Measurements from ENCODE around the gene PIK3R5. TPM values are rescaled to one million over a fixed set of nuclear protein-coding genes. Genes with fewer than 3 reads are reported as not detected.
"Not testable (repeated sequence)": the region's sequence is repeated elsewhere in the genome, so short reads cannot be mapped to it uniquely, and the experiment has no call there.

Gene PIK3R5
- total RNA-seq, 1 donor from 2014 or later: 2.1 TPM

- Histone ChIP-seq H3K27ac (ENCODE audit: low read depth, low read length) (no peak overlapping the region), H3K4me3 (ENCODE audit: low read length in 3 of 3) (no peak overlapping the region), H3K27me3 (ENCODE audit: control insufficient read depth in 3 of 3, insufficient read depth in 3 of 3, low read length in 3 of 3) (no peaks in the 10 kb centered on the region), H3K9ac (ENCODE audit: low read depth in 1 of 3, low read length in 3 of 3) (no peak overlapping the region), H3K36me3 (ENCODE audit: control insufficient read depth in 3 of 3, insufficient read depth in 3 of 3, low read length in 3 of 3) (no peaks in the 10 kb centered on the region), H3K9me3 (ENCODE audit: control insufficient read depth in 3 of 3, low read length in 3 of 3) (no peaks in the 10 kb centered on the region), H3K4me1 (ENCODE audit: control insufficient read depth in 3 of 3, insufficient read depth in 3 of 3, low read length in 3 of 3) (no peaks in the 10 kb centered on the region)
Observed at GRCh38 chr17:8985054-8985701, 19.7 kb upstream of the PIK3R5 start.

- H3K9ac ChIP-seq (ENCODE audit: low read depth in 1 of 3, low read length in 3 of 3); H3K27ac ChIP-seq (ENCODE audit: low read depth, low read length); H3K4me3 ChIP-seq (ENCODE audit: low read length in 3 of 3); H3K4me1 ChIP-seq (ENCODE audit: control insufficient read depth in 3 of 3, insufficient read depth in 3 of 3, low read length in 3 of 3); H3K27me3 ChIP-seq (ENCODE audit: control insufficient read depth in 3 of 3, insufficient read depth in 3 of 3, low read length in 3 of 3); H3K9me3 ChIP-seq (ENCODE audit: control insufficient read depth in 3 of 3, low read length in 3 of 3); H3K36me3 ChIP-seq (ENCODE audit: control insufficient read depth in 3 of 3, insufficient read depth in 3 of 3, low read length in 3 of 3): not testable (repeated sequence)
Observed at GRCh38 chr17:8984225-8984624, 18.7 kb upstream of the PIK3R5 start.

GRCh38 chr17:8981443-8981842 is 15.9 kb upstream of the PIK3R5 start:
- Histone ChIP-seq H3K4me1 (ENCODE audit: control insufficient read depth in 3 of 3, insufficient read depth in 3 of 3, low read length in 3 of 3) (no peaks in the 10 kb centered on the region), H3K27me3 (ENCODE audit: control insufficient read depth in 3 of 3, insufficient read depth in 3 of 3, low read length in 3 of 3) (no peaks in the 10 kb centered on the region), H3K36me3 (ENCODE audit: control insufficient read depth in 3 of 3, insufficient read depth in 3 of 3, low read length in 3 of 3) (no peaks in the 10 kb centered on the region), H3K9me3 (ENCODE audit: control insufficient read depth in 3 of 3, low read length in 3 of 3) (no peaks in the 10 kb centered on the region), H3K9ac (ENCODE audit: low read depth in 1 of 3, low read length in 3 of 3) (no peak overlapping the region), H3K27ac (ENCODE audit: low read depth, low read length) (no peak overlapping the region), H3K4me3 (ENCODE audit: low read length in 3 of 3) (no peak overlapping the region)

GRCh38 chr17:8979715-8980114 is 14.2 kb upstream of the PIK3R5 start:
- H3K9me3 ChIP-seq (ENCODE audit: control insufficient read depth in 3 of 3, low read length in 3 of 3): no peaks in the 10 kb centered on the region
- H3K36me3 ChIP-seq (ENCODE audit: control insufficient read depth in 3 of 3, insufficient read depth in 3 of 3, low read length in 3 of 3): no peaks in the 10 kb centered on the region
- H3K4me1 ChIP-seq (ENCODE audit: control insufficient read depth in 3 of 3, insufficient read depth in 3 of 3, low read length in 3 of 3): no peaks in the 10 kb centered on the region
- H3K27ac ChIP-seq (ENCODE audit: low read depth, low read length): no peak overlapping the region
- H3K9ac ChIP-seq (ENCODE audit: low read depth in 1 of 3, low read length in 3 of 3): no peak overlapping the region
- no peaks in the 10 kb centered on the region for H3K27me3 ChIP-seq (ENCODE audit: control insufficient read depth in 3 of 3, insufficient read depth in 3 of 3, low read length in 3 of 3)
- H3K4me3 ChIP-seq (ENCODE audit: low read length in 3 of 3): no peak overlapping the region

- no peaks in the 10 kb centered on the region for H3K36me3 ChIP-seq (ENCODE audit: control insufficient read depth in 3 of 3, insufficient read depth in 3 of 3, low read length in 3 of 3)
- H3K9ac ChIP-seq (ENCODE audit: low read depth in 1 of 3, low read length in 3 of 3): no peak overlapping the region
- H3K4me1 ChIP-seq (ENCODE audit: control insufficient read depth in 3 of 3, insufficient read depth in 3 of 3, low read length in 3 of 3): no peaks in the 10 kb centered on the region
- H3K4me3 ChIP-seq (ENCODE audit: low read length in 3 of 3): no peak overlapping the region
- no peak overlapping the region for H3K27ac ChIP-seq (ENCODE audit: low read depth, low read length)
- no peaks in the 10 kb centered on the region for H3K27me3 ChIP-seq (ENCODE audit: control insufficient read depth in 3 of 3, insufficient read depth in 3 of 3, low read length in 3 of 3)
- H3K9me3 ChIP-seq (ENCODE audit: control insufficient read depth in 3 of 3, low read length in 3 of 3): no peaks in the 10 kb centered on the region
Observed at GRCh38 chr17:8976638-8977037, 11.1 kb upstream of the PIK3R5 start.

GRCh38 chr17:8975091-8975725 is 9.7 kb upstream of the PIK3R5 start:
- H3K9me3 ChIP-seq (ENCODE audit: control insufficient read depth in 3 of 3, low read length in 3 of 3): no peaks in the 10 kb centered on the region
- no peak overlapping the region for H3K27ac ChIP-seq (ENCODE audit: low read depth, low read length)
- no peaks in the 10 kb centered on the region for H3K36me3 ChIP-seq (ENCODE audit: control insufficient read depth in 3 of 3, insufficient read depth in 3 of 3, low read length in 3 of 3)
- H3K9ac ChIP-seq (ENCODE audit: low read depth in 1 of 3, low read length in 3 of 3): no peak overlapping the region
- H3K4me3 ChIP-seq (ENCODE audit: low read length in 3 of 3): no peak overlapping the region
- no peaks in the 10 kb centered on the region for H3K4me1 ChIP-seq (ENCODE audit: control insufficient read depth in 3 of 3, insufficient read depth in 3 of 3, low read length in 3 of 3)
- no peaks in the 10 kb centered on the region for H3K27me3 ChIP-seq (ENCODE audit: control insufficient read depth in 3 of 3, insufficient read depth in 3 of 3, low read length in 3 of 3)

GRCh38 chr17:8969901-8970300 is 4.4 kb upstream of the PIK3R5 start:
- Histone ChIP-seq H3K9me3 (ENCODE audit: control insufficient read depth in 3 of 3, low read length in 3 of 3) (peaks cover 0 to 2% (median 0%) of the 10 kb centered on the region in 3 donors), H3K36me3 (ENCODE audit: control insufficient read depth in 3 of 3, insufficient read depth in 3 of 3, low read length in 3 of 3) (no peaks in the 10 kb centered on the region), H3K4me3 (ENCODE audit: low read length in 3 of 3) (no peak overlapping the region), H3K4me1 (ENCODE audit: control insufficient read depth in 3 of 3, insufficient read depth in 3 of 3, low read length in 3 of 3) (no peaks in the 10 kb centered on the region), H3K27me3 (ENCODE audit: control insufficient read depth in 3 of 3, insufficient read depth in 3 of 3, low read length in 3 of 3) (peaks cover 14 to 22% (median 15%) of the 10 kb centered on the region in 3 donors), H3K9ac (ENCODE audit: low read depth in 1 of 3, low read length in 3 of 3) (no peak overlapping the region), H3K27ac (ENCODE audit: low read depth, low read length) (no peak overlapping the region)

GRCh38 chr17:8968503-8968902 is 3.0 kb upstream of the PIK3R5 start:
- H3K4me3 ChIP-seq (ENCODE audit: low read length in 3 of 3): no peak overlapping the region
- peaks cover 0 to 2% (median 0%) of the 10 kb centered on the region in 3 donors for H3K9me3 ChIP-seq (ENCODE audit: control insufficient read depth in 3 of 3, low read length in 3 of 3)
- no peaks in the 10 kb centered on the region for H3K36me3 ChIP-seq (ENCODE audit: control insufficient read depth in 3 of 3, insufficient read depth in 3 of 3, low read length in 3 of 3)
- H3K9ac ChIP-seq (ENCODE audit: low read depth in 1 of 3, low read length in 3 of 3): no peak overlapping the region
- H3K4me1 ChIP-seq (ENCODE audit: control insufficient read depth in 3 of 3, insufficient read depth in 3 of 3, low read length in 3 of 3): no peaks in the 10 kb centered on the region
- peaks cover 24 to 35% (median 26%) of the 10 kb centered on the region in 3 donors for H3K27me3 ChIP-seq (ENCODE audit: control insufficient read depth in 3 of 3, insufficient read depth in 3 of 3, low read length in 3 of 3)
- no peak overlapping the region for H3K27ac ChIP-seq (ENCODE audit: low read depth, low read length)

GRCh38 chr17:8967861-8968260 is 2.4 kb upstream of the PIK3R5 start:
- no peak overlapping the region for H3K27ac ChIP-seq (ENCODE audit: low read depth, low read length)
- peaks cover 0 to 2% (median 0%) of the 10 kb centered on the region in 3 donors for H3K9me3 ChIP-seq (ENCODE audit: control insufficient read depth in 3 of 3, low read length in 3 of 3)
- no peak overlapping the region for H3K9ac ChIP-seq (ENCODE audit: low read depth in 1 of 3, low read length in 3 of 3)
- peaks cover 30 to 41% (median 32%) of the 10 kb centered on the region in 3 donors for H3K27me3 ChIP-seq (ENCODE audit: control insufficient read depth in 3 of 3, insufficient read depth in 3 of 3, low read length in 3 of 3)
- no peaks in the 10 kb centered on the region for H3K36me3 ChIP-seq (ENCODE audit: control insufficient read depth in 3 of 3, insufficient read depth in 3 of 3, low read length in 3 of 3)
- no peak overlapping the region for H3K4me3 ChIP-seq (ENCODE audit: low read length in 3 of 3)
- H3K4me1 ChIP-seq (ENCODE audit: control insufficient read depth in 3 of 3, insufficient read depth in 3 of 3, low read length in 3 of 3): no peaks in the 10 kb centered on the region

- Histone ChIP-seq H3K27me3 (ENCODE audit: control insufficient read depth in 3 of 3, insufficient read depth in 3 of 3, low read length in 3 of 3) (peaks cover 30 to 44% (median 34%) of the 10 kb centered on the region in 3 donors), H3K36me3 (ENCODE audit: control insufficient read depth in 3 of 3, insufficient read depth in 3 of 3, low read length in 3 of 3) (no peaks in the 10 kb centered on the region), H3K4me3 (ENCODE audit: low read length in 3 of 3) (no peak overlapping the region), H3K9ac (ENCODE audit: low read depth in 1 of 3, low read length in 3 of 3) (no peak overlapping the region), H3K27ac (ENCODE audit: low read depth, low read length) (peak overlapping the region; percentile 19), H3K4me1 (ENCODE audit: control insufficient read depth in 3 of 3, insufficient read depth in 3 of 3, low read length in 3 of 3) (no peaks in the 10 kb centered on the region), H3K9me3 (ENCODE audit: control insufficient read depth in 3 of 3, low read length in 3 of 3) (peaks cover 0 to 2% (median 0%) of the 10 kb centered on the region in 3 donors)
Observed at GRCh38 chr17:8966926-8967325, 1.4 kb upstream of the PIK3R5 start.

All from skeletal muscle tissue (tissue), 4 donors.